Measurements from ENCODE around the gene FRMD7. TPM values are rescaled to one million over a fixed set of nuclear protein-coding genes. Genes with fewer than 3 reads are reported as not detected.
"Not testable (repeated sequence)": the region's sequence is repeated elsewhere in the genome, so short reads cannot be mapped to it uniquely, and the experiment has no call there.

FRMD7 gene
- polyA plus RNA-seq, 4 donors, result not detected

GRCh38 chrX:132063334-132063733 is 64.5 kb downstream of the FRMD7 start:
- DNase-seq (no peak), FAIRE-seq (no peak)
- Histone ChIP-seq H3K4me3 (ENCODE audit: low read depth in 1 of 3, low read length in 3 of 3) (no peak overlapping the region), H3K9me3 (ENCODE audit: control insufficient read depth in 2 of 2, insufficient read depth in 1 of 2, low read depth in 1 of 2, low read length in 1 of 2) (no peaks in the 10 kb centered on the region), H3K27me3 (ENCODE audit: control insufficient read depth in 3 of 3, insufficient read depth in 3 of 3, low read length in 3 of 3) (no peaks in the 10 kb centered on the region), H3K36me3 (ENCODE audit: control insufficient read depth in 3 of 3, insufficient read depth in 2 of 3, low read depth in 1 of 3, low read length in 3 of 3) (no peaks in the 10 kb centered on the region), H3K4me1 (ENCODE audit: control insufficient read depth in 3 of 3, insufficient read depth in 2 of 3, low read depth in 1 of 3, low read length in 2 of 3) (no peaks in the 10 kb centered on the region), H3K27ac (ENCODE audit: low read depth in 1 of 3, low read length in 2 of 3) (no peak overlapping the region)
- WGBS, 3 donors, result 65 to 93% (median 90%) methylated on average over 3 of the region's 3 CpGs

- FAIRE-seq (no peak), DNase-seq (no peak)
- H3K27ac ChIP-seq (ENCODE audit: low read depth in 1 of 3, low read length in 2 of 3), result no peak overlapping the region
- WGBS, 3 donors, result 65 to 77% (median 69%) methylated on average over 2 of the region's 2 CpGs
- no peak overlapping the region for H3K4me3 ChIP-seq (ENCODE audit: low read depth in 1 of 3, low read length in 3 of 3)
- H3K9me3 ChIP-seq (ENCODE audit: control insufficient read depth in 2 of 2, insufficient read depth in 1 of 2, low read depth in 1 of 2, low read length in 1 of 2), result no peaks in the 10 kb centered on the region
- H3K36me3 ChIP-seq (ENCODE audit: control insufficient read depth in 3 of 3, insufficient read depth in 2 of 3, low read depth in 1 of 3, low read length in 3 of 3), result no peaks in the 10 kb centered on the region
- no peaks in the 10 kb centered on the region for H3K27me3 ChIP-seq (ENCODE audit: control insufficient read depth in 3 of 3, insufficient read depth in 3 of 3, low read length in 3 of 3)
- H3K4me1 ChIP-seq (ENCODE audit: control insufficient read depth in 3 of 3, insufficient read depth in 2 of 3, low read depth in 1 of 3, low read length in 2 of 3), result no peaks in the 10 kb centered on the region
Observed at GRCh38 chrX:132059973-132060540, 67.8 kb downstream of the FRMD7 start.

GRCh38 chrX:132058975-132059374 is 68.8 kb downstream of the FRMD7 start:
- Histone ChIP-seq H3K27me3 (ENCODE audit: control insufficient read depth in 3 of 3, insufficient read depth in 3 of 3, low read length in 3 of 3) (no peaks in the 10 kb centered on the region), H3K4me1 (ENCODE audit: control insufficient read depth in 3 of 3, insufficient read depth in 2 of 3, low read depth in 1 of 3, low read length in 2 of 3) (no peaks in the 10 kb centered on the region), H3K9me3 (ENCODE audit: control insufficient read depth in 2 of 2, insufficient read depth in 1 of 2, low read depth in 1 of 2, low read length in 1 of 2) (no peaks in the 10 kb centered on the region), H3K36me3 (ENCODE audit: control insufficient read depth in 3 of 3, insufficient read depth in 2 of 3, low read depth in 1 of 3, low read length in 3 of 3) (no peaks in the 10 kb centered on the region), H3K27ac (ENCODE audit: low read depth in 1 of 3, low read length in 2 of 3) (no peak overlapping the region), H3K4me3 (ENCODE audit: low read depth in 1 of 3, low read length in 3 of 3) (no peak overlapping the region)
- DNase-seq, result no peak
- WGBS, 3 donors, result 47 to 85% (median 72%) methylated on average over 2 of the region's 2 CpGs
- FAIRE-seq, result no peak

DNA sequence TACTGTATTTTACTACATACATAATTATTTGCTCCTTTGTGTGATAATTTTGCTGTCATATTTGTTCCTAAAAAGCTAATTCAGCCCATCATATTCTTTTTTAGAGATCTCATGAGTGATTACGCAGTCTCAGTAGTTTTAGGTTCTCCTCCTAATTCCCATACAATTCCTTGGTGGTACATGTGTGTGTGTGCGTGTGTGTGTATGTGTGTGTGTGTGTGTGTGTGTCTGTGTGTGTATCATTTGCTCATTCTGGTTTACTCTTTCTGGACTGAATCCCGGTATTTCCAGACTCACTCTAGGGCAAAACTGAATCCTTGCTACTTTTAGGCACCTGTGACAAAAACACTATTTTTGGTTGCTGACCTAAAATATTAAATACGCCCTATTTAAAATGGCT is 69.8 kb downstream of the FRMD7 start:
- no peak overlapping the region for H3K4me3 ChIP-seq (ENCODE audit: low read depth in 1 of 3, low read length in 3 of 3)
- no peaks in the 10 kb centered on the region for H3K36me3 ChIP-seq (ENCODE audit: control insufficient read depth in 3 of 3, insufficient read depth in 2 of 3, low read depth in 1 of 3, low read length in 3 of 3)
- no peaks in the 10 kb centered on the region for H3K4me1 ChIP-seq (ENCODE audit: control insufficient read depth in 3 of 3, insufficient read depth in 2 of 3, low read depth in 1 of 3, low read length in 2 of 3)
- H3K9me3 ChIP-seq (ENCODE audit: control insufficient read depth in 2 of 2, insufficient read depth in 1 of 2, low read depth in 1 of 2, low read length in 1 of 2), result no peaks in the 10 kb centered on the region
- DNase-seq (no peak), FAIRE-seq (no peak)
- 86 to 92% (median 92%) methylated on average over 4 of the region's 4 CpGs for WGBS, 3 donors
- no peak overlapping the region for H3K27ac ChIP-seq (ENCODE audit: low read depth in 1 of 3, low read length in 2 of 3)
- H3K27me3 ChIP-seq (ENCODE audit: control insufficient read depth in 3 of 3, insufficient read depth in 3 of 3, low read length in 3 of 3), result no peaks in the 10 kb centered on the region

- not testable (repeated sequence) for H3K27me3 ChIP-seq (ENCODE audit: control insufficient read depth in 3 of 3, insufficient read depth in 3 of 3, low read length in 3 of 3); H3K9me3 ChIP-seq (ENCODE audit: control insufficient read depth in 2 of 2, insufficient read depth in 1 of 2, low read depth in 1 of 2, low read length in 1 of 2); DNase-seq; H3K27ac ChIP-seq (ENCODE audit: low read depth in 1 of 3, low read length in 2 of 3); H3K4me1 ChIP-seq (ENCODE audit: control insufficient read depth in 3 of 3, insufficient read depth in 2 of 3, low read depth in 1 of 3, low read length in 2 of 3); H3K4me3 ChIP-seq (ENCODE audit: low read depth in 1 of 3, low read length in 3 of 3); FAIRE-seq; H3K36me3 ChIP-seq (ENCODE audit: control insufficient read depth in 3 of 3, insufficient read depth in 2 of 3, low read depth in 1 of 3, low read length in 3 of 3)
Observed at GRCh38 chrX:132051778-132052177, 76.0 kb downstream of the FRMD7 start.

DNA sequence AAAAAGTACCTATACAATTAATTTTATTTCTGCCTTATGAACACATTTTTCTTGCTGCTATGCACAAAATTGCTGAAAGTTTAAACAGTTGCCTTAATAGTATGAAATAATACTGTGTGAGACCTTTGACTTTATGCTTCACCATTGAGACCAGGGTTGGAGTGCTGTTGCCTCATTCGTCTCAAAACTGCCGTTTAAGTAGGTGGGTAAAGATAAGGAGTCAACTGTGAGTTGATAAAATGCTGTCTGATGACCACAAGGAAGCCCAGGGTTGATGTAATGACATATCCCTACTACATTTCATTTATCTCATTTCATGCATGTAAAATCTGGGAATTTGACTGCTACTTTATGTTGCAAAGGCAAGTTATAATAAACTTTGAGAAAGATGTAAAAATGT is 81.3 kb downstream of the FRMD7 start:
- Histone ChIP-seq H3K9me3 (ENCODE audit: control insufficient read depth in 2 of 2, insufficient read depth in 1 of 2, low read depth in 1 of 2, low read length in 1 of 2) (no peaks in the 10 kb centered on the region), H3K36me3 (ENCODE audit: control insufficient read depth in 3 of 3, insufficient read depth in 2 of 3, low read depth in 1 of 3, low read length in 3 of 3) (no peaks in the 10 kb centered on the region), H3K27me3 (ENCODE audit: control insufficient read depth in 3 of 3, insufficient read depth in 3 of 3, low read length in 3 of 3) (no peaks in the 10 kb centered on the region), H3K27ac (ENCODE audit: low read depth in 1 of 3, low read length in 2 of 3) (no peak overlapping the region), H3K4me3 (ENCODE audit: low read depth in 1 of 3, low read length in 3 of 3) (no peak overlapping the region), H3K4me1 (ENCODE audit: control insufficient read depth in 3 of 3, insufficient read depth in 2 of 3, low read depth in 1 of 3, low read length in 2 of 3) (no peaks in the 10 kb centered on the region)
- FAIRE-seq, result no peak
- peak in 1 of 2 donors; percentile 1 for DNase-seq
- WGBS, 3 donors, result 7 to 32% (median 26%) methylated on average over 2 of the region's 2 CpGs

- no peaks in the 10 kb centered on the region for H3K27me3 ChIP-seq (ENCODE audit: control insufficient read depth in 3 of 3, insufficient read depth in 3 of 3, low read length in 3 of 3)
- no peaks in the 10 kb centered on the region for H3K9me3 ChIP-seq (ENCODE audit: control insufficient read depth in 2 of 2, insufficient read depth in 1 of 2, low read depth in 1 of 2, low read length in 1 of 2)
- no peaks in the 10 kb centered on the region for H3K36me3 ChIP-seq (ENCODE audit: control insufficient read depth in 3 of 3, insufficient read depth in 2 of 3, low read depth in 1 of 3, low read length in 3 of 3)
- H3K4me1 ChIP-seq (ENCODE audit: control insufficient read depth in 3 of 3, insufficient read depth in 2 of 3, low read depth in 1 of 3, low read length in 2 of 3), result no peaks in the 10 kb centered on the region
- 51 to 60% (median 57%) methylated on average over 2 of the region's 2 CpGs for WGBS, 3 donors
- DNase-seq (no peak), FAIRE-seq (no peak)
- no peak overlapping the region for H3K27ac ChIP-seq (ENCODE audit: low read depth in 1 of 3, low read length in 2 of 3)
- H3K4me3 ChIP-seq (ENCODE audit: low read depth in 1 of 3, low read length in 3 of 3), result no peak overlapping the region
Observed at GRCh38 chrX:132045456-132045855, 82.4 kb downstream of the FRMD7 start.

DNA sequence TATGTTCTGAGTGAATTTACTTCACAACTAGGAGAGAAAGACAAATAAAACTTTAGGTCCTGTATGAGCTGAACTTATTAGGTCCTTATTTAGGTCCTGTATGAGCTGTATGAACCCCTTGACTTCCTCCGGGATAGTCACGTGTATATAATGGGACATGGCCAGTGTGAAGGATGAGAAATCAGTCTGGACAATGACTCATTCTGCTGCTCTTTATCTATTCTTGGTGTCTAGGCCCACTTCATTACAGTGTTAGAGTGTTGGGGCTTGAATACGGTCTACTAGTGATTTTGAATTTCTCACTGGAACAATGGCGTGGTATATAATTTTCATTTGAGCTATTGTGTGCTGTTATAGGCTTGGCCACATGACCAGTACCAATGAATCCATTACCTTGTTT is 82.9 kb downstream of the FRMD7 start:
- Histone ChIP-seq H3K9me3 (ENCODE audit: control insufficient read depth in 2 of 2, insufficient read depth in 1 of 2, low read depth in 1 of 2, low read length in 1 of 2) (no peaks in the 10 kb centered on the region), H3K27ac (ENCODE audit: low read depth in 1 of 3, low read length in 2 of 3) (no peak overlapping the region), H3K4me1 (ENCODE audit: control insufficient read depth in 3 of 3, insufficient read depth in 2 of 3, low read depth in 1 of 3, low read length in 2 of 3) (no peaks in the 10 kb centered on the region), H3K36me3 (ENCODE audit: control insufficient read depth in 3 of 3, insufficient read depth in 2 of 3, low read depth in 1 of 3, low read length in 3 of 3) (no peaks in the 10 kb centered on the region), H3K27me3 (ENCODE audit: control insufficient read depth in 3 of 3, insufficient read depth in 3 of 3, low read length in 3 of 3) (no peaks in the 10 kb centered on the region), H3K4me3 (ENCODE audit: low read depth in 1 of 3, low read length in 3 of 3) (no peak overlapping the region)
- FAIRE-seq, result no peak
- 74 to 88% (median 87%) methylated on average over 4 of the region's 4 CpGs for WGBS, 3 donors
- no peak for DNase-seq

DNA sequence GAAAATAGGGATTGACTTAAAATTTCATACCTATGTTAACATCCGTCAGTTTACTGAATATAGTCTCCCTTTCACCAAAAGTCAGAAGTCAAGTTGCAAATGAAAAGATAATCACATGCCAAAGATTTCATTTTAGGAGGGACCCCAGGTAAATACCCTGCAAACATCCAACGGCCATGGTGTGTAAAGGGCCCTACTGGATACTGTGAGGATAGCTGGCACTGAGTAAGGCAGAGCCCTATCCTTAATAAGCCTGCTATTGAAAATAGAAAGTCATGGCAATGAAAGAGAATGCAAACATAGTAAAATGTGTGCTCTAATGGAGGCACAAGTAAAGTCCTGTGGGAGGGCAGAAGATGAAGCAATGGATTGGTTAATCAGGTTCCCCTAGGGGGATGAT is 83.8 kb downstream of the FRMD7 start:
- no peak overlapping the region for H3K27ac ChIP-seq (ENCODE audit: low read depth in 1 of 3, low read length in 2 of 3)
- H3K36me3 ChIP-seq (ENCODE audit: control insufficient read depth in 3 of 3, insufficient read depth in 2 of 3, low read depth in 1 of 3, low read length in 3 of 3), result no peaks in the 10 kb centered on the region
- 82 to 90% (median 83%) methylated on average over 2 of the region's 2 CpGs for WGBS, 3 donors
- H3K27me3 ChIP-seq (ENCODE audit: control insufficient read depth in 3 of 3, insufficient read depth in 3 of 3, low read length in 3 of 3), result no peaks in the 10 kb centered on the region
- H3K9me3 ChIP-seq (ENCODE audit: control insufficient read depth in 2 of 2, insufficient read depth in 1 of 2, low read depth in 1 of 2, low read length in 1 of 2), result no peaks in the 10 kb centered on the region
- FAIRE-seq, result no peak
- no peaks in the 10 kb centered on the region for H3K4me1 ChIP-seq (ENCODE audit: control insufficient read depth in 3 of 3, insufficient read depth in 2 of 3, low read depth in 1 of 3, low read length in 2 of 3)
- no peak for DNase-seq
- no peak overlapping the region for H3K4me3 ChIP-seq (ENCODE audit: low read depth in 1 of 3, low read length in 3 of 3)
